ENCODE measurements around the gene TXNIP.

- TF ChIP-seq, protein P1, sequence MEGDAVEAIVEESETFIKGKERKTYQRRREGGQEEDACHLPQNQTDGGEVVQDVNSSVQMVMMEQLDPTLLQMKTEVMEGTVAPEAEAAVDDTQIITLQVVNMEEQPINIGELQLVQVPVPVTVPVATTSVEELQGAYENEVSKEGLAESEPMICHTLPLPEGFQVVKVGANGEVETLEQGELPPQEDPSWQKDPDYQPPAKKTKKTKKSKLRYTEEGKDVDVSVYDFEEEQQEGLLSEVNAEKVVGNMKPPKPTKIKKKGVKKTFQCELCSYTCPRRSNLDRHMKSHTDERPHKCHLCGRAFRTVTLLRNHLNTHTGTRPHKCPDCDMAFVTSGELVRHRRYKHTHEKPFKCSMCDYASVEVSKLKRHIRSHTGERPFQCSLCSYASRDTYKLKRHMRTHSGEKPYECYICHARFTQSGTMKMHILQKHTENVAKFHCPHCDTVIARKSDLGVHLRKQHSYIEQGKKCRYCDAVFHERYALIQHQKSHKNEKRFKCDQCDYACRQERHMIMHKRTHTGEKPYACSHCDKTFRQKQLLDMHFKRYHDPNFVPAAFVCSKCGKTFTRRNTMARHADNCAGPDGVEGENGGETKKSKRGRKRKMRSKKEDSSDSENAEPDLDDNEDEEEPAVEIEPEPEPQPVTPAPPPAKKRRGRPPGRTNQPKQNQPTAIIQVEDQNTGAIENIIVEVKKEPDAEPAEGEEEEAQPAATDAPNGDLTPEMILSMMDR (conservative IDR thresholded peaks at IDR 0.05): no peak
- TF ChIP-seq EZH2 (IDR thresholded peaks at IDR 0.05; ENCODE audit: low read depth): no peak
These were observed 8.5 kb downstream of the TXNIP start for GRCh38 chr1:145987926-145988325.
